Measurements from ENCODE around the gene OPRL1.

GRCh38 chr20:64049878-64050260, 30.0 kb upstream of the OPRL1 start:
- TF ChIP-seq CTCF (conservative IDR thresholded peaks at IDR 0.05 in 1 of 2, IDR thresholded peaks at IDR 0.05 in 1 of 2; ENCODE audit: extremely low read depth in 1 of 2, insufficient read depth in 1 of 2, low read depth in 1 of 2, low read length in 2 of 2), result no peak
- peak; percentile 42 for TF ChIP-seq EZH2 (IDR thresholded peaks at IDR 0.05; ENCODE audit: borderline replicate concordance, low read length)
